HEK293 (cell line): ENCODE data around the gene PRKACG.

ENCODE experiments used
- CTCF ChIA-PET: fragments of 350-600 bp; formaldehyde crosslinking; extraction: SDS; loops from one replicate; lab custom pipeline; 2021; ENCODE audit warnings: antibody characterized with exemption; lab: Yijun Ruan, JAX
- POLR2A ChIA-PET: fragments of 300-600 bp; formaldehyde crosslinking; extraction: SDS; loops from one replicate; lab custom pipeline; 2020; ENCODE audit warnings: antibody characterized with exemption, inconsistent platforms; lab: Yijun Ruan, JAX
- H3K27ac ChIP-seq: fragments of 200-500 bp; sonication (Bioruptor generic); 2 replicates; pipeline ENCODE4 v1.5.1; 2014; ENCODE audit warnings: low read depth, low read length, control low read depth, inconsistent platforms; ENCODE audit errors: extremely low read depth
- H3K36me3 ChIP-seq, 2 experiments: fragments of 200-500 bp in 1 of 2; sonication (Bioruptor generic) in 1 of 2; 1 replicate in 1 of 2; 2 replicates in 1 of 2; pipeline ENCODE4 v1.5.1; 2014 to 2017; ENCODE audit warnings: inconsistent platforms in 2 of 2, low read length in 2 of 2; ENCODE audit not compliant: control insufficient read depth in 2 of 2, insufficient read depth in 1 of 2
- H3K4me1 ChIP-seq: fragments of 200-500 bp; sonication (Bioruptor generic); 2 replicates; pipeline ENCODE4 v1.5.1; 2014; ENCODE audit warnings: mild to moderate bottlenecking, low read length, inconsistent platforms; ENCODE audit not compliant: control insufficient read depth, insufficient read depth
- H3K4me3 ChIP-seq: 2 replicates; pipeline ENCODE4 v1.5.1; 2011; ENCODE audit warnings: low read depth, mild to moderate bottlenecking, control low read depth, low read length, moderate library complexity
- H3K9me3 ChIP-seq: fragments of 200-500 bp; sonication (Bioruptor generic); 2 replicates; pipeline ENCODE4 v1.5.1; 2014; ENCODE audit warnings: low read depth, low read length, inconsistent platforms; ENCODE audit not compliant: control insufficient read depth, insufficient read depth
- BCL6B ChIP-seq: fragments of 450-650 bp; formaldehyde crosslinking; IDR thresholded peaks from 2 replicates; pipeline ENCODE4 v1.5.1; 2017; ENCODE audit warnings: missing biosample characterization, missing genetic modification characterization
- SETDB1 ChIP-seq: IDR thresholded peaks from one replicate; pipeline ENCODE4 v1.6.1; 2017; ENCODE audit warnings: mild to moderate bottlenecking, low read length, moderate library complexity, mixed read lengths; ENCODE audit not compliant: insufficient read length
- ZBTB44 ChIP-seq: fragments of 450-650 bp; IDR thresholded peaks from 2 replicates; pipeline ENCODE4 v1.5.1; 2018; ENCODE audit warnings: missing biosample characterization, mild to moderate bottlenecking, missing genetic modification characterization
- ZNF157 ChIP-seq: fragments of 450-650 bp; formaldehyde crosslinking; IDR thresholded peaks from 2 replicates; pipeline ENCODE4 v1.5.1; 2016; ENCODE audit warnings: missing biosample characterization, missing genetic modification characterization
- ZNF26 ChIP-seq: fragments of 450-650 bp; formaldehyde crosslinking; IDR thresholded peaks from 2 replicates; pipeline ENCODE4 v1.5.1; 2016; ENCODE audit warnings: missing biosample characterization, missing genetic modification characterization
- ZNF366 ChIP-seq: fragments of 450-650 bp; formaldehyde crosslinking; conservative IDR thresholded peaks from 2 replicates; pipeline ENCODE4 v1.5.1; 2016; ENCODE audit warnings: missing biosample characterization, missing genetic modification characterization
- ZNF530 ChIP-seq: fragments of 450-650 bp; formaldehyde crosslinking; IDR thresholded peaks from 2 replicates; pipeline ENCODE4 v1.5.1; 2016; ENCODE audit warnings: low read depth, missing biosample characterization, missing genetic modification characterization
- ZNF549 ChIP-seq: fragments of 450-650 bp; IDR thresholded peaks from 2 replicates; pipeline ENCODE4 v1.5.1; 2018; ENCODE audit warnings: missing biosample characterization, missing genetic modification characterization, mild to moderate bottlenecking, inconsistent platforms, moderate library complexity

Gene PRKACG

GRCh38 chr9:68963416-68963815 is 50.5 kb downstream of the PRKACG start:
- no peak overlapping the region for H3K4me3 ChIP-seq
- H3K36me3 ChIP-seq: no peaks in the 10 kb centered on the region
- H3K4me1 ChIP-seq: no peaks in the 10 kb centered on the region
- CTCF ChIA-PET: interaction anchor here (0.7 kb wide), 2 partner anchors 100 to 345 kb away, joined by 3 read pairs; no protein-coding TSS in a partner anchor
- TF ChIP-seq ZNF366 (tag by site-specific recombination) (no peak), ZNF549 (tag by site-specific recombination) (no peak), ZBTB44 (tag by site-specific recombination) (no peak), ZNF26 (tag by site-specific recombination) (no peak), BCL6B (tag by site-specific recombination) (no peak), ZNF157 (no peak), SETDB1 (no peak), ZNF530 (tag by site-specific recombination) (no peak)
- TF ChIP-seq, all 188 proteins: peak for 0
- no peak overlapping the region for H3K27ac ChIP-seq
- no peaks in the 10 kb centered on the region for H3K9me3 ChIP-seq
- POLR2A ChIA-PET: no interaction called here
